NCI-H345 (cell line): ENCODE results near the gene DENND6A.
"Not testable (repeated sequence)": the region's sequence is repeated elsewhere in the genome, so short reads cannot be mapped to it uniquely, and the experiment has no call there.

Experiments
- DNase-seq: peaks from one replicate; lab custom pipeline; 2025; lab: John Stamatoyannopoulos, UW

DENND6A gene

GRCh38 chr3:57694146-57694545, 1.3 kb upstream of the DENND6A start:
- DNase-seq, result no peak

GRCh38 chr3:57692133-57692395, 813 bp downstream of the DENND6A start:
- DNase-seq, result not testable (repeated sequence)

GRCh38 chr3:57691411-57692132, 1.3 kb downstream of the DENND6A start:
- no peak for DNase-seq

GRCh38 chr3:57689367-57690053, 3.4 kb downstream of the DENND6A start:
- DNase-seq, result no peak

GRCh38 chr3:57688291-57688690, 4.6 kb downstream of the DENND6A start:
- no peak for DNase-seq

- DNase-seq, result no peak
Observed at GRCh38 chr3:57683286-57683685, 9.6 kb downstream of the DENND6A start.

- DNase-seq, result no peak
Observed at GRCh38 chr3:57682284-57682683, 10.6 kb downstream of the DENND6A start.

- DNase-seq, result no peak
Observed at GRCh38 chr3:57681691-57682090, 11.2 kb downstream of the DENND6A start.

- DNase-seq, result no peak
Observed at GRCh38 chr3:57680046-57680445, 12.8 kb downstream of the DENND6A start.

- DNase-seq, result no peak
Observed at GRCh38 chr3:57675530-57675929, 17.3 kb downstream of the DENND6A start.

GRCh38 chr3:57673156-57673555, 19.7 kb downstream of the DENND6A start:
- no peak for DNase-seq

GRCh38 chr3:57670543-57670942, 22.3 kb downstream of the DENND6A start:
- DNase-seq, result no peak

GRCh38 chr3:57661404-57661803, 31.5 kb downstream of the DENND6A start:
- no peak for DNase-seq

GRCh38 chr3:57659806-57660439, 33.0 kb downstream of the DENND6A start:
- DNase-seq, result no peak

- no peak for DNase-seq
Observed at GRCh38 chr3:57659004-57659673, 33.7 kb downstream of the DENND6A start.

GRCh38 chr3:57658536-57658935, 34.3 kb downstream of the DENND6A start:
- no peak for DNase-seq

GRCh38 chr3:57655727-57656126, 37.1 kb downstream of the DENND6A start:
- no peak for DNase-seq

- no peak for DNase-seq
Observed at GRCh38 chr3:57654267-57654666, 38.6 kb downstream of the DENND6A start.

- DNase-seq, result no peak
Observed at GRCh38 chr3:57652203-57652602, 40.7 kb downstream of the DENND6A start.

GRCh38 chr3:57647292-57647940, 45.5 kb downstream of the DENND6A start:
- DNase-seq, result no peak

GRCh38 chr3:57646723-57647122, 46.2 kb downstream of the DENND6A start:
- no peak for DNase-seq

GRCh38 chr3:57644740-57645139, 48.1 kb downstream of the DENND6A start:
- DNase-seq, result no peak
